Gastrocnemius medialis (tissue), 4 donors: Measurements from ENCODE around the gene APBA2.

Experiments
- POLR2A ChIP-seq, 2 donors: fragments of 450-650 bp; IDR thresholded peaks; one replicate each; pipeline ENCODE4 v1.6.1; 2017; ENCODE audit warnings: antibody characterized with exemption in 2 of 2, mild to moderate bottlenecking in 2 of 2, moderate library complexity in 2 of 2
- TF ChIP-seq, protein P1 (sequence below), 5 experiments: fragments of 450-650 bp in 3 of 5; fragments of 200-600 bp in 2 of 5; sonication (generic) in 2 of 5; IDR thresholded peaks in 4 of 5; conservative IDR thresholded peaks in 1 of 5; 1 replicate in 4 of 5; 2 replicates in 1 of 5; pipeline ENCODE4 v1.5.1; 2016 to 2019; ENCODE audit warnings: antibody characterized with exemption in 5 of 5, mild to moderate bottlenecking in 3 of 5, moderate library complexity in 3 of 5

DNA sequence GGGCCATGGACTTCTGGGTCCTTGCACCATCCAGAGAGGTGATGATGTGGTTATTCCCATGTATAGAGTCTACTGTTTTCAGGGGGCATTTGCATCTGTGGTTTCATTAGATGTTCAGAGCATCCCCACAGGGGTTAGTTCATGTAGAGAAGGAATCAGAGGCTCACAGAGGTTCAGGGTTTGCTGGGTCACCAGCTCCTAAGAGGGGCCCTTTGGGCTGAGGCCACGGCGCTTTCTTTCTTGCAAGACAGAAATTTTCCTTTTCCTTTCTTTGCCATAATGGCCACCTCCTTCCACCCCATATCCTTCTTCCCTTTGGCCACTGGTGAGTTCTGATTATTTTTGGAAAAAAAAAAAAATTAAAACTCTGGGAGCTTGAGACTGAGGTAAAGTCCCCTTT lies 62.3 kb downstream of the APBA2 start:
- TF ChIP-seq, protein P1, sequence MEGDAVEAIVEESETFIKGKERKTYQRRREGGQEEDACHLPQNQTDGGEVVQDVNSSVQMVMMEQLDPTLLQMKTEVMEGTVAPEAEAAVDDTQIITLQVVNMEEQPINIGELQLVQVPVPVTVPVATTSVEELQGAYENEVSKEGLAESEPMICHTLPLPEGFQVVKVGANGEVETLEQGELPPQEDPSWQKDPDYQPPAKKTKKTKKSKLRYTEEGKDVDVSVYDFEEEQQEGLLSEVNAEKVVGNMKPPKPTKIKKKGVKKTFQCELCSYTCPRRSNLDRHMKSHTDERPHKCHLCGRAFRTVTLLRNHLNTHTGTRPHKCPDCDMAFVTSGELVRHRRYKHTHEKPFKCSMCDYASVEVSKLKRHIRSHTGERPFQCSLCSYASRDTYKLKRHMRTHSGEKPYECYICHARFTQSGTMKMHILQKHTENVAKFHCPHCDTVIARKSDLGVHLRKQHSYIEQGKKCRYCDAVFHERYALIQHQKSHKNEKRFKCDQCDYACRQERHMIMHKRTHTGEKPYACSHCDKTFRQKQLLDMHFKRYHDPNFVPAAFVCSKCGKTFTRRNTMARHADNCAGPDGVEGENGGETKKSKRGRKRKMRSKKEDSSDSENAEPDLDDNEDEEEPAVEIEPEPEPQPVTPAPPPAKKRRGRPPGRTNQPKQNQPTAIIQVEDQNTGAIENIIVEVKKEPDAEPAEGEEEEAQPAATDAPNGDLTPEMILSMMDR (IDR thresholded peaks at IDR 0.05 in 4 of 5, conservative IDR thresholded peaks at IDR 0.05 in 1 of 5), result no peak
- TF ChIP-seq POLR2A (IDR thresholded peaks at IDR 0.05), result no peak
